LNCAP (cell line): ENCODE measurements around the gene ST6GAL2.

ENCODE experiments used
- CTCF ChIP-seq: fragments of 450-650 bp; IDR thresholded peaks from 2 replicates; pipeline ENCODE4 v1.5.1; 2017; ENCODE audit warnings: mild to moderate bottlenecking

ST6GAL2 gene

DNA sequence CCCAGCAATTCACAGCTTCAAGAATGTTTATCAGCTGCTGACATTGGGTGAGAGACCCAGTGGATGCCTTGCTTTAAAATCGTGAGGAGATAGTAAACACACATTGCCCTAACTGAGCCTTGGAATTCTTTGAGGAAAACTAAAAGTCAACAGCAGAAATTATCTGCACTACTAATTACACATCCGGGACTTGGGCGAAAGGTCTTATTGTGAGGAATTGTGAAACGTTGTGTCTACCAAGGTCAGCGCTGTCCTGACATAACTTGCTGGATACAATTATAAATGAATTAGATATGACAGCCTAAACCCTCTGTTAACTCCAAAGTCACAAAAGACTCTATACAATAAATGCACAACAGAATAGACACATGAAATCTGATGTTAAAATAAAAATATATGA, 121.4 kb downstream of the ST6GAL2 start:
- TF ChIP-seq CTCF, result no peak

DNA sequence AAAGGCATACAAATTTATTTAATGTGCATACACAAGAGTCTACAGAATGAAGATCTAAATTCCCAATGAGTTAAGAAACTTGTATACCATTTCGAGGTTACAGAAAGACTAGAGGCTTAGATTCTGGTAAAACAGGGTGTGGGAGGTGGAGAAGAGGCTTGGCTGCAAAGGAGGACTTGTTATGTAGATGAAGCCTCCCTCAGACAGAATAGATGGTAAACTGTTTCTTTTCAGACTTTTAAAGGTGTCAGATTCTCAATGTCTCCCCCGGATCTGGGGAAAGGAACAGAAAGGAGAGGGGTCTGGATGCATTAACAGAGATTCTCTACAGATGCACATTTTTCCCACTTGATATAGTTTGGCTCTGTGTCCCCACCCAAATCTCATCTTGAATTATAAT, 126.0 kb downstream of the ST6GAL2 start:
- TF ChIP-seq CTCF, result no peak

GRCh38 chr2:106758901-106759497, 127.0 kb downstream of the ST6GAL2 start:
- TF ChIP-seq CTCF, result no peak
